Measurements from ENCODE around the gene AATK.

The AATK gene

GRCh38 chr17:81166033-81166492 lies at the start of gene AATK:
Gene AATK (minus strand): TSS chr17:81166221. CDS start chr17:81165992, 229 bp downstream.
- peaks cover 2% of the 10 kb centered on the region for H3K36me3 Mint-ChIP-seq (ENCODE audit: insufficient read depth)
- H3K9me3 Mint-ChIP-seq: no peaks in the 10 kb centered on the region
- peaks cover 27% of the 10 kb centered on the region for H3K27me3 Mint-ChIP-seq
- no peak for DNase-seq (ENCODE audit: low spot score in 2 of 2)
- no peak for ATAC-seq (replicated peaks; ENCODE audit: extremely low read depth, poor library complexity, severe bottlenecking)
- no peaks in the 10 kb centered on the region for H3K4me1 Mint-ChIP-seq
- H3K27ac Mint-ChIP-seq (ENCODE audit: low read depth): no peak within 1 kb of the TSS
- peak within 1 kb of the TSS; percentile 22 for H3K4me3 Mint-ChIP-seq

GRCh38 chr17:81213978-81214377 lies 48.0 kb upstream of the AATK start:
- Mint-ChIP-seq H3K36me3 (ENCODE audit: insufficient read depth) (peaks cover 2% of the 10 kb centered on the region), H3K4me3 (no peak overlapping the region), H3K4me1 (no peaks in the 10 kb centered on the region), H3K27me3 (no peaks in the 10 kb centered on the region), H3K9me3 (no peaks in the 10 kb centered on the region), H3K27ac (ENCODE audit: low read depth) (no peak overlapping the region)
- no peak for DNase-seq (ENCODE audit: low spot score in 2 of 2)
- ATAC-seq (replicated peaks; ENCODE audit: extremely low read depth, poor library complexity, severe bottlenecking): no peak

- Mint-ChIP-seq H3K9me3 (no peaks in the 10 kb centered on the region), H3K4me3 (no peak overlapping the region), H3K27ac (ENCODE audit: low read depth) (no peak overlapping the region), H3K4me1 (no peaks in the 10 kb centered on the region), H3K36me3 (ENCODE audit: insufficient read depth) (peaks cover 2% of the 10 kb centered on the region), H3K27me3 (no peaks in the 10 kb centered on the region)
- no peak for DNase-seq (ENCODE audit: low spot score in 2 of 2)
- ATAC-seq (replicated peaks; ENCODE audit: extremely low read depth, poor library complexity, severe bottlenecking): no peak
These were observed 46.3 kb upstream of the AATK start for GRCh38 chr17:81212365-81212764.

- no peak for ATAC-seq (replicated peaks; ENCODE audit: extremely low read depth, poor library complexity, severe bottlenecking)
- DNase-seq (ENCODE audit: low spot score in 2 of 2): no peak
- Mint-ChIP-seq H3K27ac (ENCODE audit: low read depth) (no peak overlapping the region), H3K27me3 (no peaks in the 10 kb centered on the region), H3K36me3 (ENCODE audit: insufficient read depth) (peaks cover 2% of the 10 kb centered on the region), H3K4me1 (no peaks in the 10 kb centered on the region), H3K4me3 (no peak overlapping the region), H3K9me3 (no peaks in the 10 kb centered on the region)
These were observed 44.8 kb upstream of the AATK start for GRCh38 chr17:81210868-81211267.

GRCh38 chr17:81210466-81210865 lies 44.4 kb upstream of the AATK start:
- Mint-ChIP-seq H3K27ac (ENCODE audit: low read depth) (no peak overlapping the region), H3K36me3 (ENCODE audit: insufficient read depth) (peaks cover 2% of the 10 kb centered on the region), H3K4me1 (no peaks in the 10 kb centered on the region), H3K4me3 (no peak overlapping the region), H3K27me3 (no peaks in the 10 kb centered on the region), H3K9me3 (no peaks in the 10 kb centered on the region)
- no peak for ATAC-seq (replicated peaks; ENCODE audit: extremely low read depth, poor library complexity, severe bottlenecking)
- no peak for DNase-seq (ENCODE audit: low spot score in 2 of 2)

- no peak for ATAC-seq (replicated peaks; ENCODE audit: extremely low read depth, poor library complexity, severe bottlenecking)
- Mint-ChIP-seq H3K9me3 (no peaks in the 10 kb centered on the region), H3K4me1 (no peaks in the 10 kb centered on the region), H3K36me3 (ENCODE audit: insufficient read depth) (peaks cover 2% of the 10 kb centered on the region), H3K27me3 (no peaks in the 10 kb centered on the region), H3K4me3 (no peak overlapping the region), H3K27ac (ENCODE audit: low read depth) (no peak overlapping the region)
- no peak for DNase-seq (ENCODE audit: low spot score in 2 of 2)
These were observed 43.1 kb upstream of the AATK start for GRCh38 chr17:81209141-81209540.

- Mint-ChIP-seq H3K27me3 (no peaks in the 10 kb centered on the region), H3K27ac (ENCODE audit: low read depth) (no peak overlapping the region), H3K4me1 (no peaks in the 10 kb centered on the region), H3K9me3 (no peaks in the 10 kb centered on the region), H3K36me3 (ENCODE audit: insufficient read depth) (peaks cover 2% of the 10 kb centered on the region), H3K4me3 (no peak overlapping the region)
- ATAC-seq (replicated peaks; ENCODE audit: extremely low read depth, poor library complexity, severe bottlenecking): no peak
- no peak for DNase-seq (ENCODE audit: low spot score in 2 of 2)
These were observed 42.6 kb upstream of the AATK start for GRCh38 chr17:81208651-81209050.

GRCh38 chr17:81207610-81208581 lies 41.9 kb upstream of the AATK start:
- DNase-seq (ENCODE audit: low spot score in 2 of 2): no peak
- H3K9me3 Mint-ChIP-seq: no peaks in the 10 kb centered on the region
- no peaks in the 10 kb centered on the region for H3K4me1 Mint-ChIP-seq
- no peak overlapping the region for H3K4me3 Mint-ChIP-seq
- H3K27ac Mint-ChIP-seq (ENCODE audit: low read depth): peak overlapping the region; percentile 80
- no peaks in the 10 kb centered on the region for H3K27me3 Mint-ChIP-seq
- peaks cover 2% of the 10 kb centered on the region for H3K36me3 Mint-ChIP-seq (ENCODE audit: insufficient read depth)
- no peak for ATAC-seq (replicated peaks; ENCODE audit: extremely low read depth, poor library complexity, severe bottlenecking)

GRCh38 chr17:81206657-81207056 lies 40.6 kb upstream of the AATK start:
- no peak overlapping the region for H3K27ac Mint-ChIP-seq (ENCODE audit: low read depth)
- no peaks in the 10 kb centered on the region for H3K9me3 Mint-ChIP-seq
- H3K4me3 Mint-ChIP-seq: no peak overlapping the region
- H3K27me3 Mint-ChIP-seq: no peaks in the 10 kb centered on the region
- no peaks in the 10 kb centered on the region for H3K4me1 Mint-ChIP-seq
- no peak for ATAC-seq (replicated peaks; ENCODE audit: extremely low read depth, poor library complexity, severe bottlenecking)
- H3K36me3 Mint-ChIP-seq (ENCODE audit: insufficient read depth): peaks cover under 1% of the 10 kb centered on the region
- DNase-seq (ENCODE audit: low spot score in 2 of 2): no peak

- Mint-ChIP-seq H3K27me3 (no peaks in the 10 kb centered on the region), H3K9me3 (no peaks in the 10 kb centered on the region), H3K4me3 (no peak overlapping the region), H3K4me1 (no peaks in the 10 kb centered on the region), H3K27ac (ENCODE audit: low read depth) (no peak overlapping the region), H3K36me3 (ENCODE audit: insufficient read depth) (no peaks in the 10 kb centered on the region)
- ATAC-seq (replicated peaks; ENCODE audit: extremely low read depth, poor library complexity, severe bottlenecking) (no peak), DNase-seq (ENCODE audit: low spot score in 2 of 2) (no peak)
These were observed 40.1 kb upstream of the AATK start for GRCh38 chr17:81206166-81206565.

- H3K4me3 Mint-ChIP-seq: no peak overlapping the region
- ATAC-seq (replicated peaks; ENCODE audit: extremely low read depth, poor library complexity, severe bottlenecking) (no peak), DNase-seq (ENCODE audit: low spot score in 2 of 2) (no peak)
- H3K27me3 Mint-ChIP-seq: no peaks in the 10 kb centered on the region
- no peak overlapping the region for H3K27ac Mint-ChIP-seq (ENCODE audit: low read depth)
- H3K9me3 Mint-ChIP-seq: no peaks in the 10 kb centered on the region
- no peaks in the 10 kb centered on the region for H3K4me1 Mint-ChIP-seq
- H3K36me3 Mint-ChIP-seq (ENCODE audit: insufficient read depth): peaks cover 1% of the 10 kb centered on the region
These were observed 38.6 kb upstream of the AATK start for GRCh38 chr17:81204578-81204977.

GRCh38 chr17:81203136-81203535 lies 37.1 kb upstream of the AATK start:
- Mint-ChIP-seq H3K27me3 (no peaks in the 10 kb centered on the region), H3K9me3 (no peaks in the 10 kb centered on the region), H3K4me3 (no peak overlapping the region), H3K4me1 (no peaks in the 10 kb centered on the region), H3K27ac (ENCODE audit: low read depth) (no peak overlapping the region), H3K36me3 (ENCODE audit: insufficient read depth) (peaks cover 1% of the 10 kb centered on the region)
- no peak for ATAC-seq (replicated peaks; ENCODE audit: extremely low read depth, poor library complexity, severe bottlenecking)
- no peak for DNase-seq (ENCODE audit: low spot score in 2 of 2)

- Mint-ChIP-seq H3K36me3 (ENCODE audit: insufficient read depth) (peaks cover 1% of the 10 kb centered on the region), H3K4me3 (no peak overlapping the region), H3K27ac (ENCODE audit: low read depth) (no peak overlapping the region), H3K9me3 (no peaks in the 10 kb centered on the region), H3K27me3 (no peaks in the 10 kb centered on the region), H3K4me1 (no peaks in the 10 kb centered on the region)
- ATAC-seq (replicated peaks; ENCODE audit: extremely low read depth, poor library complexity, severe bottlenecking) (no peak), DNase-seq (ENCODE audit: low spot score in 2 of 2) (no peak)
These were observed 36.3 kb upstream of the AATK start for GRCh38 chr17:81202318-81202717.
